Endodermal cell (in vitro differentiated cells): ENCODE results near the gene CEP76. TPM values are rescaled to one million over a fixed set of nuclear protein-coding genes. Genes with fewer than 3 reads are reported as not detected.

ENCODE experiments used
- DNase-seq: peaks from one replicate; pipeline ENCODE4 v3.0.0-alpha.2; 2017
- H3K27ac ChIP-seq: 2 replicates; pipeline ENCODE4 v1.5.1; 2013; ENCODE audit warnings: mild to moderate bottlenecking, low read depth, low read length, moderate library complexity
- H3K27me3 ChIP-seq: 2 replicates; pipeline ENCODE4 v1.6.1; 2013; ENCODE audit warnings: mild to moderate bottlenecking, low read length, moderate library complexity; ENCODE audit not compliant: insufficient read depth, control insufficient read depth, poor library complexity, severe bottlenecking
- H3K36me3 ChIP-seq: 2 replicates; pipeline ENCODE4 v1.7.0; 2013; ENCODE audit warnings: mild to moderate bottlenecking, low read length, moderate library complexity; ENCODE audit not compliant: control insufficient read depth, insufficient read depth
- H3K4me1 ChIP-seq: one replicate; pipeline ENCODE4 v1.7.0; 2013; ENCODE audit warnings: low read length; ENCODE audit not compliant: control insufficient read depth, insufficient read depth
- H3K4me3 ChIP-seq: 2 replicates; pipeline ENCODE4 v1.5.1; 2013; ENCODE audit warnings: mild to moderate bottlenecking, low read length, moderate library complexity
- H3K9ac ChIP-seq: 2 replicates; pipeline ENCODE4 v1.6.1; 2013; ENCODE audit warnings: mild to moderate bottlenecking, low read length, moderate library complexity; ENCODE audit not compliant: poor library complexity, severe bottlenecking; ENCODE audit errors: extremely low read depth
- H3K9me3 ChIP-seq: 2 replicates; pipeline ENCODE4 v1.6.1; 2013; ENCODE audit warnings: mild to moderate bottlenecking, low read length, moderate library complexity; ENCODE audit not compliant: control insufficient read depth
- H3K27ac Mint-ChIP-seq: 2 replicates; pipeline ENCODE4 v1.8.0; 2020; ENCODE audit warnings: mixed read lengths
- H3K27me3 Mint-ChIP-seq: 2 replicates; pipeline ENCODE4 v1.8.0; 2021; ENCODE audit warnings: mild to moderate bottlenecking, mixed read lengths; ENCODE audit not compliant: insufficient read depth
- H3K36me3 Mint-ChIP-seq: 2 replicates; pipeline ENCODE4 v1.8.0; 2020; ENCODE audit warnings: low read depth, mixed read lengths
- H3K4me1 Mint-ChIP-seq: 2 replicates; pipeline ENCODE4 v1.8.0; 2020; ENCODE audit warnings: mixed read lengths
- H3K4me3 Mint-ChIP-seq: 2 replicates; pipeline ENCODE4 v1.8.0; 2020; ENCODE audit warnings: mild to moderate bottlenecking, moderate library complexity, mixed read lengths
- H3K9me3 Mint-ChIP-seq: 2 replicates; pipeline ENCODE4 v1.8.0; 2020; ENCODE audit warnings: mild to moderate bottlenecking, mixed read lengths
- CTCF ChIP-seq: fragments of 200-600 bp; sonication (generic); conservative IDR thresholded peaks from 2 replicates; pipeline ENCODE4 v1.5.0; 2021; ENCODE audit warnings: antibody characterized with exemption, mild to moderate bottlenecking
- whole genome bisulfite sequencing, 2 experiments: methylation state at CpG; one replicate each; pipeline versions ENCODE4 v1.1.5 to v1.1.7; 2013; ENCODE audit warnings: missing lambda C conversion rate in 2 of 2, mixed read lengths in 1 of 2; ENCODE audit not compliant: insufficient coverage in 1 of 2, insufficient read length in 1 of 2; 5-methylcytosine and 5-hydroxymethylcytosine counted together
- total RNA-seq, 2 donors: library from RNA; stranded (reverse); fragmentation: NEBNext Ultra II Directional in 1 of 2; extraction: Animal tissue kit (Norgen Biotek cat#: 25700) in 1 of 2; gene quantifications; 2 replicates in 1 of 2; 3 replicates in 1 of 2; pipeline ENCODE4 v1.2.1, GENCODE V29; 2021

Gene CEP76
- total RNA-seq, 2 donors from 2014 or later, result 17.8 to 19.2 TPM

- peaks cover 25% of the 10 kb centered on the region for H3K36me3 Mint-ChIP-seq
- H3K27ac Mint-ChIP-seq, result peak overlapping the region; percentile 8
These were observed 10.3 kb downstream of the CEP76 start for GRCh38 chr18:12692206-12692605.

GRCh38 chr18:12689256-12689850, 13.2 kb downstream of the CEP76 start:
- H3K27ac Mint-ChIP-seq, result no peak overlapping the region

More at GRCh38 chr18:12692206-12692605, 10.3 kb downstream of the CEP76 start:
- Mint-ChIP-seq H3K27me3 (no peaks in the 10 kb centered on the region), H3K9me3 (no peaks in the 10 kb centered on the region), H3K4me1 (no peaks in the 10 kb centered on the region), H3K4me3 (no peak overlapping the region)
- DNase-seq, result no peak
- Histone ChIP-seq H3K27ac (no peak overlapping the region), H3K9me3 (no peaks in the 10 kb centered on the region), H3K4me1 (no peaks in the 10 kb centered on the region), H3K9ac (no peak overlapping the region), H3K36me3 (peaks cover 45% of the 10 kb centered on the region), H3K4me3 (no peak overlapping the region), H3K27me3 (no peaks in the 10 kb centered on the region)
- no peak for TF ChIP-seq CTCF
- 96 to 97% methylated on average over 9 of the region's 9 CpGs for WGBS, 2 experiments

DNA sequence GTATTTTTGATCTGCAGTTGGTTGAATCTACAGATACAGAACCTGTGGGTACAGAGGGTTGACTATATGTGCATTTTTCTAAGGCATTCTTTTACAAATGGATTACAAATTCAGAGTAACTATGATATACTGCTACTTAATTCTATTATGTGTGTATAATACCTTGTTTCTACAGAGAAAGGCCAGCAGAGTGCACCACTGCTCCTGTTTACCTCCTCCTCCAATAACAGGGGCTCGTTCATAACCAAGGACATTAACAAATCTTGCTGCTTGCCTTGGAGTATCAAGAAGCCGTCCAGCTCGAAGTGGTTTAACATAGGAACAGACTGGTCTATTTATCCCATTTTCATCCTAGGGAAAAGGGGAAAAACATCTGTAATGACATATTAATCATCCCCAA, 16.4 kb downstream of the CEP76 start:
- H3K27me3 Mint-ChIP-seq, result no peaks in the 10 kb centered on the region
- Histone ChIP-seq H3K9me3 (no peaks in the 10 kb centered on the region), H3K4me3 (no peak overlapping the region), H3K9ac (no peak overlapping the region), H3K27me3 (no peaks in the 10 kb centered on the region), H3K4me1 (no peaks in the 10 kb centered on the region), H3K27ac (no peak overlapping the region), H3K36me3 (peaks cover 36% of the 10 kb centered on the region)
- no peak overlapping the region for H3K4me3 Mint-ChIP-seq
- 92% methylated on average over 3 of the region's 3 CpGs; no CpG with 5 or more reads in 1 of the 2 experiments for WGBS, 2 experiments
- peak; percentile 38 for TF ChIP-seq CTCF
- no peak overlapping the region for H3K27ac Mint-ChIP-seq
- H3K4me1 Mint-ChIP-seq, result no peaks in the 10 kb centered on the region
- no peaks in the 10 kb centered on the region for H3K9me3 Mint-ChIP-seq
- no peak for DNase-seq
- H3K36me3 Mint-ChIP-seq, result peaks cover 23% of the 10 kb centered on the region

More at GRCh38 chr18:12689256-12689850, 13.2 kb downstream of the CEP76 start:
- DNase-seq, result no peak
- TF ChIP-seq CTCF, result no peak
- Mint-ChIP-seq H3K36me3 (peaks cover 27% of the 10 kb centered on the region), H3K4me3 (no peak overlapping the region), H3K27me3 (no peaks in the 10 kb centered on the region), H3K9me3 (no peaks in the 10 kb centered on the region), H3K4me1 (no peaks in the 10 kb centered on the region)
- H3K9ac ChIP-seq, result no peak overlapping the region
- 96 to 100% methylated on average over 2 to 4 of the region's 4 CpGs for WGBS, 2 experiments
- H3K9me3 ChIP-seq, result no peaks in the 10 kb centered on the region
- H3K36me3 ChIP-seq, result peaks cover 50% of the 10 kb centered on the region
- no peak overlapping the region for H3K27ac ChIP-seq
- no peaks in the 10 kb centered on the region for H3K4me1 ChIP-seq
- no peak overlapping the region for H3K4me3 ChIP-seq
- no peaks in the 10 kb centered on the region for H3K27me3 ChIP-seq
